ENCODE measurements around the gene KAT2B. TPM values are rescaled to one million over a fixed set of nuclear protein-coding genes. Genes with fewer than 3 reads are reported as not detected.

The KAT2B gene
- total RNA-seq, 4 donors from 2014 or later = 39.4 to 87.3 (median 61.1) TPM

DNA sequence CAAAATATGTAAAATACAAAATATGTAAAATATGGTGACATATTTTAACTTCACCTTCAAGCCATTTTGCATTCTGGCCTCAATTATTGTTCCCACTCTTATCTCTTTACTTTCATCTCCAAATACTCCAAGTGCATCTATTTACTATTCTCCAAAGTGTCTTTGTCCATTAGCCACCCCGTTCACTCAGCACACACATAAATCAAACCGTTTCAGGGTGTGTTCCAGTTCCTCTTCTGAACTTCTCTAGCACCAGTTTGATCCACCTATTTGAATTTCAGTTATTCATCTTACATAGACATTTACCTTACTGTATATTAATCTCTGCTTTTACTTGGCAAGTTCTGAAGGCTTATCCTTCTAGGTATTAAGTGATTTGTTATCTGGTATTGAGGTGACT lies 100.6 kb downstream of the KAT2B start:
- no peaks in the 10 kb centered on the region for H3K36me3 ChIP-seq
- H3K27ac ChIP-seq = peak overlapping the region in 1 of 4 donors; percentile 11
- H3K4me3 ChIP-seq = no peak overlapping the region
- in situ Hi-C loops (cut with MboI; ENCODE audit: low sequenced_read_pairs in 4 of 4) (no loop called here), intact Hi-C loops (cut with DNase I; ENCODE audit: low total_unique reads) (no loop called here)
- TF ChIP-seq POLR2A (IDR thresholded peaks at IDR 0.05) (no peak), CTCF (IDR thresholded peaks at IDR 0.05 in 4 of 5, conservative IDR thresholded peaks at IDR 0.05 in 1 of 5) (no peak)
- no peaks in the 10 kb centered on the region for H3K27me3 ChIP-seq
- DNase-seq = no peak
- H3K9me3 ChIP-seq = no peaks in the 10 kb centered on the region
- H3K4me1 ChIP-seq = peaks cover 9 to 13% of the 10 kb centered on the region in 2 donors
- ATAC-seq = no peak

GRCh38 chr3:20141316-20141715 lies 101.1 kb downstream of the KAT2B start:
- H3K36me3 ChIP-seq = peaks cover 0 to 1% of the 10 kb centered on the region in 2 donors
- in situ Hi-C loops (cut with MboI; ENCODE audit: low sequenced_read_pairs in 4 of 4) (no loop called here), intact Hi-C loops (cut with DNase I; ENCODE audit: low total_unique reads) (no loop called here)

DNA sequence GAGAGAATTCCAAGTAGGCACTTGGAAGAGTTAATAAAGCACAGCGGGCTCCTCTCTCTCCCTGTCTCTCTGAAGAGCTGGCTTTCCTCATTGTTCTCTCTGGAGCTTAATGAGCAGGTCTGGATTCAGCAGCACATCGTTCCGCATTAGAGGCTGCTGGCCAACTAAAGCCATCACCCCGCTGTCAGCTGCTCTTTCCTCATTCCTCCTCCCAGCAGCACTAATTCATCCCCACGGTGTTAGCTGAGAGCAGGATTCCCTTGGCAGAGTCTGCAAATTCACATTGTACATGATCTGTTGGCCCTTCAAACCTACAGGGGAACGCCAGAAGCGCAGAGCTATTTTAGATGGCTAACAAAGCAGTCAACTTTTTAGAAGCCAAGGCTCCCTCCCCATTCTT lies 101.6 kb downstream of the KAT2B start:
- Histone ChIP-seq H3K27me3 (no peaks in the 10 kb centered on the region), H3K4me3 (no peak overlapping the region), H3K36me3 (peaks cover 0 to 7% of the 10 kb centered on the region in 2 donors), H3K9me3 (no peaks in the 10 kb centered on the region), H3K27ac (peak overlapping the region in 3 of 4 donors; percentile 11 to 56 (median 18)), H3K4me1 (peaks cover 9 to 13% of the 10 kb centered on the region in 2 donors)
- ATAC-seq (peak; percentile 81 to 89), DNase-seq (peak; percentile 13 to 46)
- in situ Hi-C loops (cut with MboI; ENCODE audit: low sequenced_read_pairs in 4 of 4) (no loop called here), intact Hi-C loops (cut with DNase I; ENCODE audit: low total_unique reads) (no loop called here)
- TF ChIP-seq POLR2A (IDR thresholded peaks at IDR 0.05) = no peak
- TF ChIP-seq CTCF (IDR thresholded peaks at IDR 0.05 in 4 of 5, conservative IDR thresholded peaks at IDR 0.05 in 1 of 5) = no peak

More at GRCh38 chr3:20141316-20141715, 101.1 kb downstream of the KAT2B start:
- TF ChIP-seq POLR2A (IDR thresholded peaks at IDR 0.05) (no peak), CTCF (IDR thresholded peaks at IDR 0.05 in 4 of 5, conservative IDR thresholded peaks at IDR 0.05 in 1 of 5) (no peak)
- Histone ChIP-seq H3K27ac (peak overlapping the region in 3 of 4 donors; percentile 11 to 56 (median 18)), H3K4me3 (peak overlapping the region in 1 of 4 donors; percentile 9), H3K27me3 (no peaks in the 10 kb centered on the region), H3K4me1 (peaks cover 9 to 13% of the 10 kb centered on the region in 2 donors), H3K9me3 (no peaks in the 10 kb centered on the region)
- ATAC-seq = peak; percentile 39
- no peak for DNase-seq

DNA sequence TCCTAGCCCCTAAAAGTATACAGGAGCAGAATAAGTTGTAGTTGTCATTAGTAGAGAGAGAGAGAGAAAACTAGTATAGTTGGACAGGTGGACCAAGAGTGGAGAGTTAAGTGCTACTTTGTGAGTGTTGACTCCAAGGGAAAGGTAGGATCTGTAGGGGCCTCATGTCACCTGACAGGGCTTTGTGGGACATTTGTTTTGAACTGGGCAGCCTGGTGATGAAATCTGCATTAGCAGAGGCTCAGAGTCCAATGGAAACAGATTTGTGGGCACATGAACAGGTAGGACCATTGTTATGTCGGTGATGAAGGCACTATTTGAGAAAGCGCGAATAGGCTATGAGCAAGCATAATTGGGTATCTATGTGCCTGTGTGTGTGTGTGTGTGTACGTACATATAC lies 102.3 kb downstream of the KAT2B start:
- TF ChIP-seq POLR2A (IDR thresholded peaks at IDR 0.05) (no peak), CTCF (IDR thresholded peaks at IDR 0.05 in 4 of 5, conservative IDR thresholded peaks at IDR 0.05 in 1 of 5) (no peak)
- H3K4me1 ChIP-seq = peaks cover 9 to 13% of the 10 kb centered on the region in 2 donors
- ATAC-seq (no peak), DNase-seq (no peak)
- no peak overlapping the region for H3K4me3 ChIP-seq
- in situ Hi-C loops (cut with MboI; ENCODE audit: low sequenced_read_pairs in 4 of 4) = no loop called here
- peaks cover 0 to 13% of the 10 kb centered on the region in 2 donors for H3K36me3 ChIP-seq
- no peaks in the 10 kb centered on the region for H3K9me3 ChIP-seq
- H3K27ac ChIP-seq = no peak overlapping the region
- intact Hi-C loops (cut with DNase I; ENCODE audit: low total_unique reads) = no loop called here
- no peaks in the 10 kb centered on the region for H3K27me3 ChIP-seq

DNA sequence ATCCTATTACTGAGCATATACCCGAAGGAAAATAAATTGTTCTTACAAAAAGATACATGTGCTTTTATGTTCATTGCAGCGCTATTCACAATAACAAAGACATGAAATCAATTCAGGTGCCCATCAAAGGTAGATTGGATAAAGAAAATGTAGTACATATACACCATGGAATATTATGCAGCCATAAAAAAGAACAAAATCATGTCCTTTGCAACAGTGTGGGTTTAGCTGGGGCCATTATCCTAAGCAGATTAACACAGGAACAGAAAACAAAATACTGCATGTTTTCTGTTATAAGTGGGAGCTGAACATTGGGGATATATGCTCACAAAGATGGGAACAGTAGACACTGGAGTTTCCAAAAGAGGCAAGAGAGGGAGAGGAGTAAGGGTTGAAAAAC lies 103.3 kb downstream of the KAT2B start:
- Histone ChIP-seq H3K4me1 (peaks cover 9 to 13% of the 10 kb centered on the region in 2 donors), H3K27ac (no peak overlapping the region), H3K27me3 (no peaks in the 10 kb centered on the region), H3K36me3 (peaks cover 0 to 22% of the 10 kb centered on the region in 2 donors), H3K4me3 (no peak overlapping the region), H3K9me3 (no peaks in the 10 kb centered on the region)
- in situ Hi-C loops (cut with MboI; ENCODE audit: low sequenced_read_pairs in 4 of 4) (no loop called here), intact Hi-C loops (cut with DNase I; ENCODE audit: low total_unique reads) (no loop called here)
- TF ChIP-seq POLR2A (IDR thresholded peaks at IDR 0.05) (no peak), CTCF (IDR thresholded peaks at IDR 0.05 in 4 of 5, conservative IDR thresholded peaks at IDR 0.05 in 1 of 5) (no peak)
- DNase-seq (no peak), ATAC-seq (no peak)
